ENCODE results near the gene ASH1L.
"Not testable (repeated sequence)": the region's sequence is repeated elsewhere in the genome, so short reads cannot be mapped to it uniquely, and the experiment has no call there.

ASH1L gene

DNA sequence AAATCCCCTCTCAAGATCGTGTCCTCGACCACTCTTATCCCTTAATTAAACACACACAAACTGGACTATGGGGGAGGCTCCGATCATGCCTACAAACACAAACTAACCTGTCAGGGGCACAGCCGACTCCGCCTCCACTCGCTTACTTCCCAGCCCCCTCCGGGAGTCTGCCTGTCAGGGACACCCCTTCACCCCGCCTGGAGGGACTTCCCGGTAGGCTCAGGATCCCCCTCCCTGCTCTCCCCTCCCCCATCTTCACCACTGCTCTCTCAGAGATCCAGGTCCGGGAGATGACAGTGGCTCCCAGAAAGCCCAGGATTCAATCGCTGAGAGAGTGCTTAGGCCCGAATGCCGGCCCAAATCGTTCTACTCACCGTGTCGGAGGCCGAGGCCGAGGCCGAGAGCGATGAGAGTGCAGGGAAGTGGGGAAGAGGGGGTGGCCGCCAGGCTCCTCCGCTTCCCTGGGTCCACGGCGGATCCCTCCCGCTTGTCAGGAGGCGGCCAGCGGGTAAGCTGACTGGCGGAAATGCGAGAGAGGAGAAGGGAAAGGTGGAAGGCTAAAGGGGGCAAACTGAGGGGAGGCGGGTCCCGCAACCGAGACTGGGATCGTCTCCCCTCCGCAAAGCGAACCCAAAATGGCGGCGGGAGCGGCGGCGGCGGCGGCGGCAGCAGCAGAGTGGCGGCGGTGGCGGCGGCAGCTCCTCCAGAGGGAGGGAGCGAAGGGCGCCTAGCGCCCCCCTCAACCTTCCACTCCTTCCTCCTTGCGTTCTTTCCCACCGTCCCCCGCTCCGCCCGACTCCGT lies 623 bp downstream of the ASH1L start:
- not testable (repeated sequence) for DNase-seq (ENCODE audit: low spot score)

GRCh38 chr1:155555915-155556314 lies 6.7 kb downstream of the ASH1L start:
- DNase-seq (ENCODE audit: low spot score) = no peak

DNA sequence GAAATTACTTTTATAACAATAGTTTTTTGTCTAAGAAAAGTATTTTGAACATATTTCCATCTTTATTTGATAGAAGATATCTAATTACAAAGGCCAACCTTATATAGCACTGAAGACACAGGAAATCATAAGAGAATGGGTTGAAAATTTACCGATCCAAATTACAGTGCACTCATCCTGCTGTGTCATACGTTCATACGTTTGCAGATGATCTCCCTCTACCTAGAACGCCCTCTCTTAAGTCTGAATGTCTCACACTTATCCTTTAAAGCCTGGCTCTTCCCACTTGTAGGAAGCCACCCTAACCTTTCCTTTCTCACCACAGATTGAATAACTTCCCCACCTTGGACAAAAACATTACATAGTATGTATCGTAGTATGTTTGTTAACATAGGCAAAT lies 9.3 kb downstream of the ASH1L start:
- DNase-seq (ENCODE audit: low spot score) = no peak

- DNase-seq (ENCODE audit: low spot score) = no peak
Observed at GRCh38 chr1:155548706-155549105, 13.9 kb downstream of the ASH1L start.

- no peak for DNase-seq (ENCODE audit: low spot score)
Observed at GRCh38 chr1:155540000-155540874, 22.4 kb downstream of the ASH1L start.

DNA sequence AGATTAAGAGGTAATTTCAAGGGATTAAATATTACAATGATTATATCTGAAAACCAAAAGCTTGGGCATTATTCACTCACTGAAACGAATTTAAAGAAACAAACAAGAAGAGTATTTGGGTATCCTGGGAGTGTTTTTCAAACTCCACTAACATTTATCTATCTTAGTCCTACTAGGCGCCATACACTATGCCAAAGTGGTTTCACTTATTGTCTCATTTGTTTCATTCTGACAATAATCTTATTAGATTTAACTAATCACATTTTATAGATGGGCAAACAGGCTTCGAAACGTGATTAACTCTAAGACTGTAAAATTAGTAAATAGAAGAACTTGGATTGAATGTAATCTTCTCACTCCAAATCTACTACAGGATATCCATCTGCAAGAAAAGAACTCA lies 25.4 kb downstream of the ASH1L start:
- no peak for DNase-seq (ENCODE audit: low spot score)

DNA sequence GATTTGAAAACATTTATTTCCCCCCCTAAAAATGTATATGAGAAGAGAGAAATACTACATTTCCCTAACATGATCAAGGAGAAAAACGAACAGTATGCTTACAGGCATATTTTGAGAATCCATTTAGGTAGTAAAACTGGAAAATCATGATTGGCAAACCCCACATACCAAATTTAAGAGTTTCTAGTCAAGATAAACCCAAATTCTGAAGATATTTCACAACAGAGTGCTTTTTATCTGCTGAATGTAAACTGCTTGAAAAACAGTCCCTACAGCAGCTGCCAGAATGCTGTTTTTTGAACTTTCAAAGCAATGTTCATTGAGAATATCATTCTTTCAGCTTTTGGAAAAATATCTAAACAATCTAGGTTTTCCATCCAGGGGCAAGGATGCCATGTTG lies 31.0 kb downstream of the ASH1L start:
- DNase-seq (ENCODE audit: low spot score) = no peak

GRCh38 chr1:155529929-155530328 lies 32.7 kb downstream of the ASH1L start:
- DNase-seq (ENCODE audit: low spot score) = no peak

DNA sequence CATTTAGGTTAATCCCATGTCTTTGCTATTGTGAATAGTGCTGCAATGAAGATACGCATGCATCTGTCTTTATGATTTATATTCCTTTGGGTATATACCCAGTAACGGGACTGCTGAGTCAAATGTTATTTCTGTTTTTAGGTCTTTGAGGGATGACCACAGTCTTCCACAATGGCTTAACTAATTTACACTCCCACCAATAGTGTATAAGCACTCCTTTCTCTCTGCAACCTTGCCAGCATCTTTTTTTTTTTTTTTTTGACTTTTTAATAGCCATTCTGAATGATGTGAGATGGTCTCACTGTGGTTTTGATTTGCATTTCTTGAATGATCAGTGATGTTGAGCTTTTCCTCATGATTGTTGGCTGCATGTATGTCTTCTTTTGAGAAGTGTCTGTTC lies 33.5 kb downstream of the ASH1L start:
- no peak for DNase-seq (ENCODE audit: low spot score)

DNA sequence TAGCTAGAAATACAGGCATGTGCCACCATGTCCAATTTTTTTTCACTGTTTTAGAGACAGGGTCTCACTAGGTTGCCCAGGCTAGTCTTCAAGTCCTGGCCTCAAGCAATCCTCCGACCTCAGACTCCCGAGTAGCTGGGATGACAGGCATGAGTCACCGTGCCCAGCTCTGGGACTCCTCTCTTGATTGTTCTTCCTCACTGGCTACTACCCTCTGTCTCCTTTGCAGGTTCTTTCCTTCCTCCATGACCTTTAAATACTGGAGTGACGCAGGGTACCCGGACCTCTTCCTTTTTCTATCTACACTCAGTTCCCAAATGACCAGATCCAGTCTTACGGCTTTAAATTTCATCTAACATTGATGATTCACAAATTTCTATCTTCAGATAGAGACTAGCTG lies 34.9 kb downstream of the ASH1L start:
- DNase-seq (ENCODE audit: low spot score) = no peak

- no peak for DNase-seq (ENCODE audit: low spot score)
Observed at GRCh38 chr1:155526356-155526755, 36.2 kb downstream of the ASH1L start.

GRCh38 chr1:155522069-155522468 lies 40.5 kb downstream of the ASH1L start:
- DNase-seq (ENCODE audit: low spot score) = no peak

DNA sequence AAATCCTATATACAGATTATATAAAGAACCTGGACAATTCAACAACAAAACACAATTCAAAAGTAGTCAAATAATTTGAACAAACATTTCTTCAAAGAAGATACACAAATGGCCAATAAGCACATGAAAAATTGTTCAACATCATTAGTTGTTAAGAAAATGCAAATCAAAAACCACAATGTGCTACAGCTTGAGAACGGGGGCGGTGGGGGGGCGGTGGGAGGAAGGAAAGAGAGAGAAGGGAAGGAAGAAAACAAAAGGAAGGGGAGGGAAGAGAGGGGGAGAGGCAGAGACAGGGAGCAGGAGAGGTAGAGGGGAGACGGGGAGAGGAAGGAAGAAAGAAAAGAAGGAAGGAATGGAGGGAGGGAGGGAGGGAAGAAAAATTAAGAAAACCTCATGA lies 44.1 kb downstream of the ASH1L start:
- no peak for DNase-seq (ENCODE audit: low spot score)

GRCh38 chr1:155514582-155515187 lies 47.9 kb downstream of the ASH1L start:
- no peak for DNase-seq (ENCODE audit: low spot score)

GRCh38 chr1:155513300-155513916 lies 49.2 kb downstream of the ASH1L start:
- no peak for DNase-seq (ENCODE audit: low spot score)

- DNase-seq (ENCODE audit: low spot score) = not testable (repeated sequence)
Observed at GRCh38 chr1:155511385-155511784, 51.2 kb downstream of the ASH1L start.

DNA sequence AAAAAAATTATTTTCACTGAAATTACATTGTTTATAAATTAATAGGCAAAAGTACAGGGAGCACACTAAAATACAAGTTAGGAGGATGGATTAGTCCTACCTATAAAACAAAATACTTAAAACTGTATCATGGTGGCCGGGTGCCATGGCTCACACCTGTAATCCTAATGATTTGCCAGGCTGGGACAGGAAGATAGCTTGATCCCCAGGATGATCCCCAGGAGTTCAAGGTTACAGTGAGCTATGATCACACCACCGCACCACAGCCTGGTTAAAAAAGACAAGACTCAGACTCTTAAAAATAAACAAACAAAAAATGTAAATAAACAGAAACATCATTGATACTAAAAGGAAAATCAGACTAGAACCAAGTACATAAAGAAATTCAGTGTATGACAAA lies 53.5 kb downstream of the ASH1L start:
- DNase-seq (ENCODE audit: low spot score) = no peak

DNA sequence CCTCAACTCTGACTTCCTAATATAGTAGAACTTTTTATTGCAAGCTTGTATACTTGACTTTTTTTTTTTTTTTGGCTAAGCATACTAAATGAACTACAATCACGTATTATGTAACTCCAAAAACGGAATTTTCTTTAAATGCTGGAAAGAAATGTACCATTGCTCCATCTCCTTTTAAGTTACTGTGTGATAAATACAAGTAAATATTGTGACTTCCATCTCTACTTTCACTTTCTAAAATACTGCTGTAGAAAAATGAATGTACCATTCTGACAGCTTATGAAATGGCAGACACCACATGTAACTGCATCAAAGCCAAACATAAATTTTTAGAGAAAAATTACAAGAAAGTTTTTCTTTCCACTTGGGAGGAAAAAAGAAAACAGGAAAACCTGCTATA lies 54.7 kb downstream of the ASH1L start:
- no peak for DNase-seq (ENCODE audit: low spot score)

DNA sequence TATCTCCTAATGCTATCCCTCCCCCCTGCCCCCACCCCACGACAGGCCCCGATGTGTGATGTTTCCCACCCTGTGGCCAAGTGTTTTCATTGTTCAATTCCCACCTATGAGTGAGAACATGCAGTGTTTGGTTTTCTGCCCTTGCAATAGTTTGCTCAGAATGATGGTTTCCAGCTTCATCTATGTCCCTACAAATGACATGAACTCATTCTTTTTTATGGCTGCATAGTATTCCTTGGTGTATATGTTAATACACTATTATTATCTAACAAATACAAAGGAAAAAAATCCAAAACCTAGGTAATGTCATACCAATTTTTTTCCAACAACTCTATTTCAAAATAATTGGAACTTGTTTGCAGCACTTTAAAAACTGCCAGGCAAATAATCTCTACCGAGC lies 56.6 kb downstream of the ASH1L start:
- not testable (repeated sequence) for DNase-seq (ENCODE audit: low spot score)

DNA sequence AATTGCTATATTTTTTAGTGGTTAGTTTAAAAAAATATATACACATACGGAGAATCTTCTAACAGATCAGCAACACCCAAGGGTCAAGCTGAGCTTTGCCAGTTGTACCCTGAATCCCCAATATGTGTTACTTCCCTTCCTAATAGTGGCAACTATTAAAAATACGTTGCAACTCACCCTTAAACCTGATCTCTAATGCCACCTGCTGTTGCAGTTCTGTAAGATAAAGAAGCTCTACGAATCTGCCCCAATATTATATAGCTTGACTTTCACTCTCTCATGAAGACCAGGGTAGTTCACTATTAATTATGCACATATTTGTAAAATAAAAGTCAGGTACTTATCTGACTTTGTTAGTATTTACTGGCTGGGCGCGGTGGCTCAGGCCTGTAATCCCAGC lies 58.4 kb downstream of the ASH1L start:
- no peak for DNase-seq (ENCODE audit: low spot score)

- DNase-seq (ENCODE audit: low spot score) = no peak
Observed at GRCh38 chr1:155499953-155500639, 62.5 kb downstream of the ASH1L start.

GRCh38 chr1:155499263-155499662 lies 63.3 kb downstream of the ASH1L start:
- no peak for DNase-seq (ENCODE audit: low spot score)

All from left forelimb (tissue), 1 donor.